ENCODE data around the gene FAIM2. TPM values are rescaled to one million over a fixed set of nuclear protein-coding genes. Genes with fewer than 3 reads are reported as not detected.
A peak's percentile ranks its signal among the peaks of the same experiment; 100 is the strongest.

The FAIM2 gene
- total RNA-seq, 1 experiment from 2014 or later: 0.22 TPM

GRCh38 chr12:49897276-49897675 lies 6.4 kb downstream of the FAIM2 start (continued):
- TF ChIP-seq NR1H2 (CRISPR knock-in tag; IDR thresholded peaks at IDR 0.05): no peak
- no peak for TF ChIP-seq CREB1 (CRISPR knock-in tag; IDR thresholded peaks at IDR 0.05)
- TF ChIP-seq USF1 (CRISPR knock-in tag; IDR thresholded peaks at IDR 0.05): no peak
- TF ChIP-seq MLX (CRISPR knock-in tag; IDR thresholded peaks at IDR 0.05): no peak

- Mint-ChIP-seq H3K36me3 (no peaks in the 10 kb centered on the region), H3K4me1 (peaks cover 12% of the 10 kb centered on the region), H3K4me3 (no peak overlapping the region), H3K27ac (no peak overlapping the region), H3K9me3 (no peaks in the 10 kb centered on the region), H3K27me3 (ENCODE audit: low read depth) (peaks cover 7% of the 10 kb centered on the region; the same call in 1 of the 2 replicates)
- DNase-seq (ENCODE audit: low spot score) (no peak), ATAC-seq (peak; percentile 61)
- TF ChIP-seq ZNF425 (CRISPR knock-in tag; conservative IDR thresholded peaks at IDR 0.05) (no peak), USF2 (CRISPR knock-in tag; IDR thresholded peaks at IDR 0.05) (0 out of 2 replicates have a peak, but pooled peaks have one; percentile 10)
- CTCF ChIA-PET: interaction anchor here (1.1 to 4.5 kb wide), 4 partner anchors 13 to 143 kb away, joined by 3 to 22 read pairs (median 6); no protein-coding TSS in a partner anchor
- POLR2A ChIA-PET: no interaction called here
These were observed 7.9 kb downstream of the FAIM2 start for GRCh38 chr12:49895773-49896172.

GRCh38 chr12:49894751-49895148 lies 8.9 kb downstream of the FAIM2 start:
- no peak for TF ChIP-seq ESRRA (CRISPR knock-in tag; IDR thresholded peaks at IDR 0.05; ENCODE audit: borderline replicate concordance)
- TF ChIP-seq MXD4 (CRISPR knock-in tag; IDR thresholded peaks at IDR 0.05; ENCODE audit: borderline replicate concordance): no peak
- TF ChIP-seq GRHL2 (CRISPR knock-in tag; IDR thresholded peaks at IDR 0.05; ENCODE audit: insufficient replicate concordance, severe bottlenecking): no peak
- TF ChIP-seq ATF2 (CRISPR knock-in tag; IDR thresholded peaks at IDR 0.05; ENCODE audit: borderline replicate concordance, low read depth): no peak
- no peak for TF ChIP-seq TCF7 (CRISPR knock-in tag; IDR thresholded peaks at IDR 0.05; ENCODE audit: low read depth)
- TF ChIP-seq ELF4 (CRISPR knock-in tag; IDR thresholded peaks at IDR 0.05; ENCODE audit: low read depth): no peak
- no peak for TF ChIP-seq PREB (CRISPR knock-in tag; IDR thresholded peaks at IDR 0.05; ENCODE audit: borderline replicate concordance)
- no peak for TF ChIP-seq NFE2L1 (CRISPR knock-in tag; IDR thresholded peaks at IDR 0.05)
- TF ChIP-seq HMGXB4 (CRISPR knock-in tag; IDR thresholded peaks at IDR 0.05): no peak
- TF ChIP-seq MLX (CRISPR knock-in tag; IDR thresholded peaks at IDR 0.05): no peak
- 0 out of 2 replicates have a peak, but pooled peaks have one; percentile 24 for TF ChIP-seq ZNF263 (CRISPR knock-in tag; IDR thresholded peaks at IDR 0.05; ENCODE audit: low read depth)
- TF ChIP-seq MAX (CRISPR knock-in tag; IDR thresholded peaks at IDR 0.05): peak; percentile 61; the same call in 1 of the 2 replicates
- TF ChIP-seq ETV6 (CRISPR knock-in tag; IDR thresholded peaks at IDR 0.05): no peak
- TF ChIP-seq ZNF121 (CRISPR knock-in tag; IDR thresholded peaks at IDR 0.05): no peak
- Mint-ChIP-seq H3K27me3 (ENCODE audit: low read depth) (peaks cover 7% of the 10 kb centered on the region; the same call in 1 of the 2 replicates), H3K4me3 (no peak overlapping the region), H3K27ac (no peak overlapping the region), H3K4me1 (peaks cover 12% of the 10 kb centered on the region), H3K9me3 (no peaks in the 10 kb centered on the region), H3K36me3 (no peaks in the 10 kb centered on the region)
- POLR2A ChIA-PET: no interaction called here
- CTCF ChIA-PET: interaction anchor here (0.6 to 4.5 kb wide), 7 partner anchors 12 to 176 kb away, joined by 3 to 22 read pairs (median 5); partner anchors contain the start of gene AQP5
- DNase-seq (ENCODE audit: low spot score) (no peak), ATAC-seq (peak; percentile 13; the same call in 1 of the 2 replicates)
